ENCODE measurements around the gene ARHGAP44.
A peak's percentile ranks its signal among the peaks of the same experiment; 100 is the strongest.

Gene ARHGAP44

DNA sequence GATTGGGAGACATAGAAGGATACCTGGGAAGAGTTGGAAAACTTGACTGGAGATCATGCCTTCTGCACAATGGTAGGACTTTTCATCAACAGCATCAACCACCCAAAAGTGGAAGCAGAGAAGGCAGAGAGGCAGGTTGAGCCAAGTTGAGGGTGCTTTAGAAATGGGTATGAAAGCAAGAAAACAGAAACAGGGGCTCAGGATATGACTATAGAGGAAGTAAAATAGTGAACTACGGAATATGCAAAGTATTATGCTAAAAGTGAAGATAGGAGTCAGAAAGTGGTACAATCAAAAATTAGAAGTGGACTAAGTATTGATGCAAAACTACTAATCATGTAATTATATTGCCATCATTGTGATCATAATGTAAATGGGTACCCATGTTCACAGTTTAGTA, 16.1 kb upstream of the ARHGAP44 start:
- Histone ChIP-seq H3K4me3 (ENCODE audit: low read depth in 1 of 2, low read length in 2 of 2) (no peak overlapping the region), H3K36me3 (ENCODE audit: insufficient read depth, low read length) (no peaks in the 10 kb centered on the region), H3K4me1 (ENCODE audit: insufficient read depth, low read length) (no peaks in the 10 kb centered on the region), H3K27ac (ENCODE audit: low read depth, low read length) (no peak overlapping the region), H3K9ac (ENCODE audit: low read length) (no peak overlapping the region), H3K27me3 (ENCODE audit: control insufficient read depth in 1 of 2, insufficient read depth in 2 of 2, low read length in 2 of 2) (no peaks in the 10 kb centered on the region), H3K9me3 (ENCODE audit: low read length) (no peaks in the 10 kb centered on the region)

DNA sequence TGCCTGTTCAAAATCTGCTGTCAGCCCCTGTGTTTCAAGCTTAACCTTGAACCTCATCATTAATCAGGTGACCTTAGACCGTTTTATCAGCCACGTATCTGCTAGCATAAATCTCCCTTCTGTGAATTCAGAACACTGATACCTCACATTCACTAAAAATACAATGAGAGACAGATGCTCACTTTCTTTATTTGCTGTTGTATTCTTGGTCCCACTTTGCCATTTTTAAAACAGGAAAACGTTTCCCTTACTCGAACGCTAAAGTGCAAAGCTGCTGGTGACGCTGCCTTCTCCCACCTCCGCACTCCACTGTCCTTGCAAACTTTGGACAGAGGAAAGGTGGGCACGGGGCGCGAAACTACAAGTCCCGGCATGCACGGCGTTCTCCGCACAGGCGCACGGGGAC, 220 bp upstream of the ARHGAP44 start:
- no peak overlapping the region for H3K9ac ChIP-seq (ENCODE audit: low read length)
- no peaks in the 10 kb centered on the region for H3K27me3 ChIP-seq (ENCODE audit: control insufficient read depth in 1 of 2, insufficient read depth in 2 of 2, low read length in 2 of 2)
- peak overlapping the region; percentile 55 to 60 for H3K4me3 ChIP-seq (ENCODE audit: low read depth in 1 of 2, low read length in 2 of 2)
- no peak overlapping the region for H3K27ac ChIP-seq (ENCODE audit: low read depth, low read length)
- no peaks in the 10 kb centered on the region for H3K36me3 ChIP-seq (ENCODE audit: insufficient read depth, low read length)
- H3K4me1 ChIP-seq (ENCODE audit: insufficient read depth, low read length), result peaks cover 4% of the 10 kb centered on the region
- H3K9me3 ChIP-seq (ENCODE audit: low read length), result no peaks in the 10 kb centered on the region

DNA sequence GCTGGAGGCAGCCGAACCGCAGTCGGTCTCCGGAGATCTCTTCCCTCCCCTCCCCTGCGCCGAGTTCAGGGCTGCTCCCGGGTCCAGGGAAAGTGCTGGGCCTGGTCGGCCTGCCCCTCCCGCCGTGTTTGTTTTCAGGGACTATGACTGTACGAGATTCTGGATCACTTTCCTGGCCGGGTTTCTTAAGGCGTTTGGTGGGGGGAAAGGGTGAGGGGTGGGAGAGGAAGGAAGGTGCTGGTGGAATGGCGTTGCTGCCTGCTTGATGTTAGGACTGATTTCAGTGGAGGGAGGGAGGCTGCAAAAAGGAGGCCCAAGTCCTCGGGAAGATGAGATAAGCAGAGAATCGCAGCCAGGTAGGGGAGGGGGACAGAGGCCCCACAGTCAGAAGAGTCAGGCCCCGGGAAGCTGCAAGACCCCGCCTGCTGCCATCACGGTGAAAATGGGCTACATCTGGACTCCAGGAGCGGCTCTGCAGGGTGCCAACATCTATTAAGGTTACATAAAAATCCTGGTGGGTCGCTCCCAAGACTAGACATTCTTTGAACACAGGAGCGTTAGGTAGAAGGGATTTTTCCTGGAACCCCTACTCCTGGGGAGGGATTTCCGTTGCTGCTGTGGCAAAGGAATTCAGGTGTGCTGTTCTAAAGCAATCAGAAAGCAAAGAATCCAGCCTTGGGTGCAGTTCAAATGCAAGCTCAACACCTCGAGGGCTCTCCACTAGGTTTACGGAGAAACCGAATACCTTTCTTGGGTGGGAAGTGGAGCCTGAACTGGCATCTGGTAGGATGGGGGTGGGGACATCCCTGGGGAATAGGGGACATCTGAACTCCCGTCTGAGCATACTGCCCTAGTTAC, 1.2 kb downstream of the ARHGAP44 start:
- no peaks in the 10 kb centered on the region for H3K9me3 ChIP-seq (ENCODE audit: low read length)
- peaks cover 4% of the 10 kb centered on the region for H3K4me1 ChIP-seq (ENCODE audit: insufficient read depth, low read length)
- no peaks in the 10 kb centered on the region for H3K27me3 ChIP-seq (ENCODE audit: control insufficient read depth in 1 of 2, insufficient read depth in 2 of 2, low read length in 2 of 2)
- H3K9ac ChIP-seq (ENCODE audit: low read length), result no peak overlapping the region
- peak overlapping the region; percentile 55 to 60 for H3K4me3 ChIP-seq (ENCODE audit: low read depth in 1 of 2, low read length in 2 of 2)
- no peaks in the 10 kb centered on the region for H3K36me3 ChIP-seq (ENCODE audit: insufficient read depth, low read length)
- peak overlapping the region; percentile 13 for H3K27ac ChIP-seq (ENCODE audit: low read depth, low read length)

DNA sequence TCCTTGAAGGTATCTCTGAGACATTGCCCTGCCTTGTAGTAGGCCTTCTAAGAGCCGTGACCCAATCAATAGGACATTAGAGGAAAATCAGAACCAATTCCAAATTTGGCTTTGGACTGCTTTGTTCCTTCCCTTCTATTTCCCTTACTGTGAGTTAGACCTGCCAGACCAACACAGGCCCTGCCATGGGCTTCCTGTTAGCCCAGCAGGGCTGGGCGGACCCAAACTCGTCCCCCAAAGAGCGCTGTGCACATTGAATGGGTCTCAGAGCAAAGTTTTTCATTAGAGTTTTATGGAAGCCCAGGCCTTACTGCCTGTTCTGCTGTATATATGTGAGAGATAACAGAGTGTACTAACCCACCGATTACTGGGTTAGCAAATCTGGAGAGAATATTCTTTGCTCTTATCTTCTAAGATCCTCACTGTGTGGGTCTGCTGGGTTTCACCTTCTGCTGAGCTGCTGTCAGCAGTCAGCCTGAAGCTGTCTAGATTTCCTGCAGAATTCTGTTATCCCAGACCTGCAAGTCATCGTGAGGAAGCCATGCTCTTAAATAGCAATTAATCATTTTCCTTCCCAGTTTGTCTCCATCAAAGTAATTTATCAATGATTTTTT, 5.7 kb downstream of the ARHGAP44 start:
- Histone ChIP-seq H3K4me1 (ENCODE audit: insufficient read depth, low read length) (peaks cover 4% of the 10 kb centered on the region), H3K9ac (ENCODE audit: low read length) (no peak overlapping the region), H3K27ac (ENCODE audit: low read depth, low read length) (no peak overlapping the region), H3K36me3 (ENCODE audit: insufficient read depth, low read length) (no peaks in the 10 kb centered on the region), H3K4me3 (ENCODE audit: low read depth in 1 of 2, low read length in 2 of 2) (no peak overlapping the region), H3K9me3 (ENCODE audit: low read length) (no peaks in the 10 kb centered on the region), H3K27me3 (ENCODE audit: control insufficient read depth in 1 of 2, insufficient read depth in 2 of 2, low read length in 2 of 2) (no peaks in the 10 kb centered on the region)

DNA sequence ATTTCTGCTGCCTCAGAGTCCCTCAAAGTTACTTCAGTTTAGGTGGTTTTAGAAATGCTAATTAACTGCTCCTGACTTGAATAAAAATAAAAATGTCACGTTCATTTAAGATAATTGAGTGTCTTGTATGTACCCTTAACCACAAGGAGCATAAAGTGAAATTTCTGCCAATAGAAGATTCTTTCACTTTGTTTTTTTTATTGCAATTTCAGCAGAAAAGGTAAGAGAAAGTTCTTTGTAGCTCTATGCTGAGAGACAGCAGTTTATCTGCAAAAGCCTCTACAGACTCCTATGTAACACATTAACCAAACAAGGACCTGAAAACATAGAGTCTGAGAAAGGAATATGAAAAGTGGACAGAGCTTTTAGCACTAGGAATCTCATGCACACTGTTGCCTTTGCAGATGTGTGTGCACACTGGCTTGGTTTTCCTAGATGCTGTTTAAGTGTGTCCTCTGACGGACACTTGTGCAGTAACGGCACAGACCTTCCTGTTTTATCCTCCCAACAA, 11.6 kb downstream of the ARHGAP44 start:
- H3K4me1 ChIP-seq (ENCODE audit: insufficient read depth, low read length), result no peaks in the 10 kb centered on the region
- no peak overlapping the region for H3K4me3 ChIP-seq (ENCODE audit: low read depth in 1 of 2, low read length in 2 of 2)

DNA sequence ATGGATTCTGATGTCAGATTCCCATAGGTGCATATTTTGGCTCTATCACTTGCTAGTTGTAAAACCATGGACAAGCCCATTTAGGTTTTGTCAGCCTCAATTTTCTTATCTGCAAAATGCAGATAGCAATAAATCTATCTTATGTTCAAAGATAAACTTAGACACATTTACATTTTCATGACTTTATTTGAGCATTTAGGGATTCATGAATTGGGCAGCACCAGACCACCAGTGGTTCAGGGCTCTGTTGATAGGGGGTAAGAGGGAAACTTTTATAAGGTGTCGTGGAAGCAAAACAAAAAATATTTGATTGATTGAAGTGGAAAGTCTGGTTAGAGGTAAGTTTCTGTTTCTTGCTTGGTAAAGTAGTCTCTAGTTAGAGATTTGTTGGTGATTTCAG, 17.3 kb downstream of the ARHGAP44 start:
- Histone ChIP-seq H3K27ac (ENCODE audit: low read depth, low read length) (no peak overlapping the region), H3K4me1 (ENCODE audit: insufficient read depth, low read length) (no peaks in the 10 kb centered on the region), H3K36me3 (ENCODE audit: insufficient read depth, low read length) (no peaks in the 10 kb centered on the region), H3K27me3 (ENCODE audit: control insufficient read depth in 1 of 2, insufficient read depth in 2 of 2, low read length in 2 of 2) (no peaks in the 10 kb centered on the region), H3K9me3 (ENCODE audit: low read length) (peaks cover 3% of the 10 kb centered on the region), H3K9ac (ENCODE audit: low read length) (no peak overlapping the region), H3K4me3 (ENCODE audit: low read depth in 1 of 2, low read length in 2 of 2) (no peak overlapping the region)

More for the DNA sequence above, 11.6 kb downstream of the ARHGAP44 start:
- Histone ChIP-seq H3K27ac (ENCODE audit: low read depth, low read length) (no peak overlapping the region), H3K36me3 (ENCODE audit: insufficient read depth, low read length) (no peaks in the 10 kb centered on the region), H3K9me3 (ENCODE audit: low read length) (no peaks in the 10 kb centered on the region), H3K9ac (ENCODE audit: low read length) (no peak overlapping the region), H3K27me3 (ENCODE audit: control insufficient read depth in 1 of 2, insufficient read depth in 2 of 2, low read length in 2 of 2) (no peaks in the 10 kb centered on the region)

DNA sequence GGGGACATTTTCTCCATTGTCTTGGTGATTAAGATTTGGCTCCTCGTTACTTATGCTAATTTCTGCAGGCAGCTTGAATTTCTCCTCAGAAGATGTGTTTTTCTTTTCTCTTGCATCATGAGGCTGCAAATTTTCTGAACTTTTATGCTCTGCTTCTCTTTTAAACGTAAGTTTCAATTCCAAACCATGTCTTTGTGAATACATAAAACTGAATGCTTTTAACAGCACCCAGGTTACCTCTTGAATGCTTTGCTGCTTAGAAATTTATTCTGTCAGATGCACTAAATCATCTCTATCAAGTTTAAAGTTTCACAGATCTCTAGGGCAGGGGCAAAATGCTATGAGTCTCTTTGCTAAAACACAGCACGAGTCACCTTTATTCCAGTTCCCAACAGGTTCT, 19.4 kb downstream of the ARHGAP44 start:
- Histone ChIP-seq H3K36me3 (ENCODE audit: insufficient read depth, low read length) (no peaks in the 10 kb centered on the region), H3K27ac (ENCODE audit: low read depth, low read length) (no peak overlapping the region), H3K4me3 (ENCODE audit: low read depth in 1 of 2, low read length in 2 of 2) (no peak overlapping the region), H3K9ac (ENCODE audit: low read length) (no peak overlapping the region), H3K9me3 (ENCODE audit: low read length) (peaks cover 3% of the 10 kb centered on the region), H3K27me3 (ENCODE audit: control insufficient read depth in 1 of 2, insufficient read depth in 2 of 2, low read length in 2 of 2) (no peaks in the 10 kb centered on the region), H3K4me1 (ENCODE audit: insufficient read depth, low read length) (no peaks in the 10 kb centered on the region)

DNA sequence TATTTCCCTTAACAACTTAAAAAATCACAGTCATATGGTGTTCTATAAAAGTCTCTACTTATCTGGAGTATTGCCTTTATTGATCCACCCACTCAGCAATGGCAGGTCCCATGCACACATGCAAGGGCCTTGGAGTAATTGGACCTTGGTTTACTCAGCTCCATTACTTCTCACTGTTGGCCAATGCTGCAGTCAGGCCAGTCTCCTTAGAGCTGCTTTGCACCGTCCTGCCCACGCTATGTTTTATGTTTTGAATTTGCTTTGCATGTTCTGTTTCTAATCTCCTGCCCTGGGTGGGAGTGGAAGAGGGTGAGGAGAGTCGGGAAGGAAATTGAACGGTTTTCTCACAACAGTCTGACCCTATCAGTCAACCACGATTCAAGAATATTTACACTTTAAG, 23.6 kb downstream of the ARHGAP44 start:
- H3K4me1 ChIP-seq (ENCODE audit: insufficient read depth, low read length), result no peaks in the 10 kb centered on the region

DNA sequence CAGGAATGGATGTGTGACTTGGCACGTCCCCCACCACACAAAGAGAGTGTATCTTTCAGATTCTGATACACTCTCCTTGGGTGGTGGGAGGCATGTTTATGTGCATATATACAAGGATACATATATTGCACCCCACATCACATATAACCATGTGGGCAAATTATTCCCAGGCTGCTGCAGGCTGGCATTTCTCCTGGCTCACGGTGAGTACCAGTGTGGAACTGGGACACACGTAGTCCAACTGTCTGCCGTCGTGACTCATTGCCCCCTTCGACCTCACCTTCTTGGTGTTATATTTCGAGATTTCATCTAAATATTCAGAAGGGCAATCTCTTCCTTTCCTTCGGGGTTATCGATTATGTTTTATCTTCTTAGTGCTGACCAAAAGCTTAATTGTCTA, 24.4 kb downstream of the ARHGAP44 start:
- no peaks in the 10 kb centered on the region for H3K36me3 ChIP-seq (ENCODE audit: insufficient read depth, low read length)
- H3K4me1 ChIP-seq (ENCODE audit: insufficient read depth, low read length), result no peaks in the 10 kb centered on the region
- H3K9ac ChIP-seq (ENCODE audit: low read length), result no peak overlapping the region
- H3K4me3 ChIP-seq (ENCODE audit: low read depth in 1 of 2, low read length in 2 of 2), result no peak overlapping the region
- no peak overlapping the region for H3K27ac ChIP-seq (ENCODE audit: low read depth, low read length)
- H3K9me3 ChIP-seq (ENCODE audit: low read length), result no peaks in the 10 kb centered on the region
- H3K27me3 ChIP-seq (ENCODE audit: control insufficient read depth in 1 of 2, insufficient read depth in 2 of 2, low read length in 2 of 2), result no peaks in the 10 kb centered on the region

More for the DNA sequence above, 23.6 kb downstream of the ARHGAP44 start:
- H3K9ac ChIP-seq (ENCODE audit: low read length), result no peak overlapping the region
- no peaks in the 10 kb centered on the region for H3K27me3 ChIP-seq (ENCODE audit: control insufficient read depth in 1 of 2, insufficient read depth in 2 of 2, low read length in 2 of 2)
- no peak overlapping the region for H3K27ac ChIP-seq (ENCODE audit: low read depth, low read length)
- H3K9me3 ChIP-seq (ENCODE audit: low read length), result peaks cover 3% of the 10 kb centered on the region
- H3K4me3 ChIP-seq (ENCODE audit: low read depth in 1 of 2, low read length in 2 of 2), result no peak overlapping the region
- H3K36me3 ChIP-seq (ENCODE audit: insufficient read depth, low read length), result no peaks in the 10 kb centered on the region

DNA sequence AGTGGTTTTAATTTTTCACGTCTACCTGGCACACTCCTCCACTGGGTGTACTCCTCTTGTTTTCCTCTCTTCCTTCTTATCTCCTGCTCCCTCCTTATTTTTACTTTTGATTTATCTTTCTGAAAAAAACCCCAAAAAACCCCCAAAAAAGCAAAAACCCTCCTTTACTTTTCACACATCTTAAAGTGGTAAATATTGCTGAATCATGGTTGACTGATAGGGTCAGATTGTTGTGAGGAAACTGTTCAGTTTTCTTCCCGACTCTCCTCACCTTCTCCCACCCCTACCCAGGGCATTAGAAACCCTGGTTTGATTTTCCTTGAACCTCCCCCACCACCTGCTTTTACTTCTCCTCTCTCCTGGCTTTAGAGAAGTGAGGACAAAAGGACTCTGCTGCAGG, 25.4 kb downstream of the ARHGAP44 start:
- H3K9me3 ChIP-seq (ENCODE audit: low read length), result no peaks in the 10 kb centered on the region
- no peaks in the 10 kb centered on the region for H3K4me1 ChIP-seq (ENCODE audit: insufficient read depth, low read length)
- H3K36me3 ChIP-seq (ENCODE audit: insufficient read depth, low read length), result no peaks in the 10 kb centered on the region
- H3K9ac ChIP-seq (ENCODE audit: low read length), result no peak overlapping the region
- no peak overlapping the region for H3K4me3 ChIP-seq (ENCODE audit: low read depth in 1 of 2, low read length in 2 of 2)
- no peak overlapping the region for H3K27ac ChIP-seq (ENCODE audit: low read depth, low read length)
- H3K27me3 ChIP-seq (ENCODE audit: control insufficient read depth in 1 of 2, insufficient read depth in 2 of 2, low read length in 2 of 2), result no peaks in the 10 kb centered on the region

DNA sequence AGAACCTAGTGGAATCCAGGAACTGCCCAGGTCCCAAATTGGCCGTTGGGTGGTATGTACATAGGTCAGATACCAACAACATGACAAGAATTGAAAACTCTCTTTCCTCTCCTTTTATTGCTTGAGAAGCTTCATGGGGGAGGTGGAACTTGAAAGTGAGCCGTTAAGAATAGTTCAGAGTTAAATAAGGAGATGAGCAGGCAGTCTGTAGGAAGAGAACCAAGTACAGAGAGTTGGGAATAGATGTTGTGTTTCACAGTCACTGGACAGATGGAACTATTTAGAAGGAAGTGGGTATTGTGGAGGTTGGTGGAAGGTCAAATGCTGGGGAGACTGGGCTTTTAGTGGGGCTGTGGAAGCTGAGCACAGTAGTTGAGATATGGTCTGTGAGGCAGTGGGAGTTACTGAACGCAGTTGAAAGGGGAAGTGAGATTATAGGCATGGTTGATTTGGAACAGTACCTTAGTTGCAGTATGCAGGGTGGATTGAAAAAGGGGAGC, 26.4 kb downstream of the ARHGAP44 start:
- Histone ChIP-seq H3K27ac (ENCODE audit: low read depth, low read length) (no peak overlapping the region), H3K4me1 (ENCODE audit: insufficient read depth, low read length) (no peaks in the 10 kb centered on the region), H3K27me3 (ENCODE audit: control insufficient read depth in 1 of 2, insufficient read depth in 2 of 2, low read length in 2 of 2) (no peaks in the 10 kb centered on the region), H3K9ac (ENCODE audit: low read length) (no peak overlapping the region), H3K9me3 (ENCODE audit: low read length) (no peaks in the 10 kb centered on the region), H3K36me3 (ENCODE audit: insufficient read depth, low read length) (no peaks in the 10 kb centered on the region), H3K4me3 (ENCODE audit: low read depth in 1 of 2, low read length in 2 of 2) (no peak overlapping the region)

Data from muscle layer of colon (tissue), 2 donors.